HS-27A (cell line): ENCODE results near the gene N4BP3.

Source experiments
- DNase-seq: peaks from one replicate; pipeline ENCODE4 v3.0.0-alpha.2; 2012; ENCODE audit warnings: low read depth, missing footprints

Gene N4BP3

DNA sequence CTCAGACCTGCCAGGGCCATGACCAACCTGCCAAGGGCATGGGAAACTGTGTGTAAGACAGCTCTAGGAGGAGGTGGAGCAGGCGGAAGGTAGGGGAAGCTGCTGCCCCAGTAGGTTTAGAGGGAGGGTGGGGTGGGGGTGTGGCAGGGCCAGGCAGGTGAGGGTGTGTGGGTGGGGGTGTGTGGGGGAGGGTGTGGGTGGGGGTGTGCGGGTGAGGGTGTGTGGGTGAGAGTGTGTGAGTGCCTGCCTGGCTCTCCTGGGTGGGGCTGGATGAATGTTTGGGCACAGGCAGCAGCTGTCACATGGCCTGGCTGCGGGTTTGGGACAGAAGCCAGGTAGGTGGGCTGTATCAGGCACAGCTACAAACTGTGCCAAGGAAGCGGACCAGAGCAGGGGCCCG lies 8.8 kb upstream of the N4BP3 start:
- no peak for DNase-seq

DNA sequence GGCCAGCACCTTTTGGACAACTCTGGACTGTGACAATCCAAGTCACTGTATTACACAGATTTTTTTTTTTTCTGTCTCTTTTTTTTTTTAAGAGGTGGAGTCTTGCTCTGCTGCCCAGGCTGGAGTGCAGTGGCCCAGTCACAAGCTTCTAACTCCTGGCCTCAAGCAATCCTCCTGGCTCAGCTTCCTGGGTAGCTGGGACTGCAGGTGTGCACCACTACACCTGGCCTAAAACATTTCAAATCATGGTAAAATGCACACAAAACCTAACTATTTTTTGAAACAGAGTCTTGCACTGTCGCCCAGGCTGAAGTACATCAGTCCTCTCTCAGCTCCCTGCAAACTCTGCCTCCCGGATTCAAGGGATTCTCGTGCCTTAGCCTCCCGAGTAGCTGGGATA lies 7.2 kb upstream of the N4BP3 start:
- DNase-seq = no peak

DNA sequence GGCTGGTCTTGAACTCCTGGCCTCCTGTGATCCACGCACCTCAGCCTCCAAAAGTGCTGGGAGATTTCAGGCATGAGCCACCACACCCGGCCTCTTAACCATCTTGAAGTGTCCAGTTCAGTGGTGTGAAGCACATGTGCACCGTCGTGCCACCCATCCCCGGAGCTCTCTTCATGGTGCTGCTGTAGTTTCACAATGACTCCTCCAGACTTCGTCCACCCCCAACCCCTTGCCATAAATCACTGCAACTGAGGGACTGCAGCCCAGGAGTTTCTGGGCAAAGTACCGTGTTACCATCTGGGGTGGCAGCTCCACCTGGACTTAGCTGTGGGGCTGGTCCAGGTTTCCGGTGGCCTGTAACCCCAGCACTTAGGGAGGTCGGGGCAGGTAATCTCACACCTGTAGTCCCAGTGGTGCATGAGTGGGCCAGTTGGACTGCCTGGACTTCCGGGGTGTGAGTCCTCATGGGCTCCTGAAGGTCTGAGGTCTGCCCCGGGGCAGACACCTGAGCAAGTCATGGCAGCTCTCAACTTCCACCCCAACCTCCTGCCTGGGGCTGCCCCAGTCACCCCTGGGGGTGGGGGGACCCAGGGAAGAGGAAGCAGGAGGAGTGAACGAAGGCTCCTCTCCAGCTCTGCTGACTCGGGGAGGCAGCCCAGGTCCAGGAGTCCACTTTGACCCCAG lies 6.6 kb upstream of the N4BP3 start:
- no peak for DNase-seq

DNA sequence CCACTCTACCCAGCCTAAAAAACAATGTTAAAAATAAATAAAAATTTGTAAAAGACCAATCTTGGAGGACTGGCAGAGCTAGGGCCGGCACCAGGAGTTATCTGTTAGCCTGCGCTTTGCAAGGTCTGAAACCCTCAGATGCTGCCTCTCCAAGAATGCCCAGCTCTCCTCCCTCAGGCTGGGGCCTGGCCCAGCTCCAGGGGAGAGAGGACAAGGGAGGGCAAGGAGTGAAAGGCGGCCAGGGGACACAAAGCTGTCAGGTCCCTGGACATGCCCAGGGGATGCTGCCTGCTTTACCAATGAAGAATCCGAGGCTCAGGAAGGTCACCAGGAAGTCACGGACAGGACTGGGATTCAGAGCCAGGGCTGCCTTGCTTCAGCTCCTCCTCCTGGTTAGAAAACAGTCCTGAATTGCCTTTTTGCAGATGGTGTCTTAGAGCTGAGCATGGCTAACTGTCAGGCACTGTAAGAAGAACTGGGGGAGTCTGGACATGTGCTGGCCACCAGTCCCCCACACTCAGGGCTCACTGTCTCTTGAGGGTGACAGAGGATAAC lies 5.5 kb upstream of the N4BP3 start:
- no peak for DNase-seq

DNA sequence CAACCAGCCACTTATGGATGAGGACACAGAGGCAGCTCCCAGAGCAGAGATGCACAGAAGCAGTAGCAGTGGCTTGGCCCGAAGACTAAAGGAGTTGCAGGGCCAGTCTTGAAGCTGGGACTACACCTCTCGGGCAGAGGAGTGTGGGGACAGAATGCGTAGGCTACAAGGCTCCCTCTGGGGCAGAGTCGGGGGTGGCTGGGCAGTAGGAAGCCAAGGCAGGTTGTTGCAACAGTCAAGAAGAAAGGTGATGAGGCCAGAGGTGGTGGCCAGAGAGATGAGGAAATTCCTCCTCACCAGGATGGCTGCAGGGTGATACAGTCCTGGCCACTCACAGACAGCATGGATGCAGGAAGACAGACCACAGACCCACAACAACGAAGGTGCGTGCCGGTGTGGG lies 4.9 kb upstream of the N4BP3 start:
- DNase-seq = no peak

DNA sequence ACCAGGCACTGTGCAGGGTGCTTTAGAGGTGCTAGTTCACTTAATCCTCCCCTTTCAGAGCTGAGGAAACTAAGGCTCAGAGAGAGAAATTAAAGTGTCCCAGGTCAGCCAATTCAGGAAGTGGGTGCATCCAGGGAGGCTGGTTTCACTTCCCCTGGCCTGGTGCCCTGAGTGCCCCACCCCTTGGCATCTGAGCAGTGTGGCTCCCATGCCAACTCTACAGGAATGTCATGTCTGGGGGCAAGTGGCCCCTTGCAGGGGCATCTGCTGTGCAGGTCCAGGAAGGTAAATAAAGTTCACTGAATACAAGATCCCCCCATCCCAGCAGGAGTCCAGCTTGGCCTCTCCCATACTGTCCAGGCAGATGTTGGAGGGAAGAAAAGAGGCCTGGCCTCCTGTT lies 4.4 kb upstream of the N4BP3 start:
- DNase-seq = no peak

DNA sequence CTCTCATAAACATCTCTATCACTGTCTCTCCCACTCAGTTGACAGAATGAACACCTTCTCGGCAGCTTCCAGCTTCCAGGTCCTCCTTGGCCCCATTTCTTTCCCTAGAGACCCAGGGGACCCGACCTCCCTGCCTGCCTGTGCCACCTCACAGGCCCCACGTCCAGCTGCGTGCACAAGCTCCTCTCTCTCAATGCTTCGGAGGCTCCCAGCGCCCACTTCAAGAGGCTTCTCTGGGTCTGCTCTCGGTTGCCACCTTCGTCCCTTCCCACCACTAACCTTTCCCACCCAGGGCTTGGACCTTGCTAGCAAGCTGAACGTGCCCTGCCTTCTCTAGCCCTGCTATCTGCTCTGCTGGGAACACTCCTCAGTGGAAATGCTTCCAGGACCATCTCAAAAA lies 2.8 kb upstream of the N4BP3 start:
- no peak for DNase-seq

DNA sequence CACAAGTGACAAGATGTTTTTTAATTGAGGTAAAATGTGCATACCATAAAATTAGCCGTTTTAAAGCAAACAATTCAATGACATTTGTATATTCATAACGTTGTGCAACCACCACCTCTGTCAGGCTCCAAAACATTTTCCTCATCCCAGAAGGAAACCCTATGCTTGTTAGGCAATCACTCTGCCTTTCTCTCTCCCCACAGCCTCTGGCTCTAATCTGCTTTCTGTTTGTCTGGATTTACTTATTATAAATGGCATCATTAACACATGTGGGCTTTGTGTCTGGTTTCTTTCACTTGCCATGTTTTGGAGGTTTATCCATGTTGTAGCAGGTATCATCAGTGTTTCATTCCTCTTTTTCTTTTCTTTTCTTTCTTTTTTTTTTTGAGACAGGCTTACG lies 1.4 kb upstream of the N4BP3 start:
- DNase-seq = no peak

DNA sequence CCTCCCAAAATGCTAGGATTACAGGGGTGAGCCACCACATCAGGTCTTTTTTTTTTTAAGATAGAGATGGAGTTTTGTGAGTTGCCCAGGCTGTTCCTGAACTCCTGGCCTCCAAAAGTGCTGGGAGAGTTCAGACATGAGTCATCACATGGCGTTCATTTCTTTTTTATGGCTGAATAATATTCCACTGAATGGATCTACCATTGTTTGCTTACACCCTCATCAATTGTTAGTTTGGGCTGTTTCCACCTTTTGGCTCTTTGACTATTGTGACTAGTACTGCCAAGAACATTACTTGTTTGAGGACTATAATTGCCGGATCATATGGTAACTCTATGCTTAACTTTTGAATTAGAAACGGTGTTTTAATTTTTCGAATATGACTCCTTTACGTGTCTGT lies 787 bp upstream of the N4BP3 start:
- DNase-seq = no peak

DNA sequence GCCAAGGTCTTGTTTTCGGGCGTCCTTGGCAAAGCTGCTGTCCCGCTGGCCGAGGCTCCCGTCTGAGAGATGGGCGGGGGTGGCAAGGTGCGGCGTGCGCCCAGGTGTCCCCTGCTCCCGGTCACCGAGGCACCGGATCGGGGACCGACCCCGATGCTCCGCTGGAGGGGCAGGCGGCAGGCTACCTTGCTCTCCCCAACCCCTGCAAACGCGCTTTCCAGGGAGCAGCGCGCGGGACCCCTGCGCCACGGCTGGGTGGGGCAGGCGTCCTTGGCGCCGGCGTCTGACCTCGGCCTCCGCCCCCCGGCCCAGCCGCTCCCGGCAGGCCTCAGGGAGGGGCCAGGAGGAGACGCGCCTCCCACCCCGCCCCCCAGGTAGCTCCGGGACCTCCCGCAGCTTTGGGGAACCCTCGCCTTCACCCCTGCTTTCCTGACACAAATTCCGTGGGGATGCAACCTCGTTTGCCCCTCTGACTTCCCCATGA lies 551 bp downstream of the N4BP3 start:
- DNase-seq = no peak

DNA sequence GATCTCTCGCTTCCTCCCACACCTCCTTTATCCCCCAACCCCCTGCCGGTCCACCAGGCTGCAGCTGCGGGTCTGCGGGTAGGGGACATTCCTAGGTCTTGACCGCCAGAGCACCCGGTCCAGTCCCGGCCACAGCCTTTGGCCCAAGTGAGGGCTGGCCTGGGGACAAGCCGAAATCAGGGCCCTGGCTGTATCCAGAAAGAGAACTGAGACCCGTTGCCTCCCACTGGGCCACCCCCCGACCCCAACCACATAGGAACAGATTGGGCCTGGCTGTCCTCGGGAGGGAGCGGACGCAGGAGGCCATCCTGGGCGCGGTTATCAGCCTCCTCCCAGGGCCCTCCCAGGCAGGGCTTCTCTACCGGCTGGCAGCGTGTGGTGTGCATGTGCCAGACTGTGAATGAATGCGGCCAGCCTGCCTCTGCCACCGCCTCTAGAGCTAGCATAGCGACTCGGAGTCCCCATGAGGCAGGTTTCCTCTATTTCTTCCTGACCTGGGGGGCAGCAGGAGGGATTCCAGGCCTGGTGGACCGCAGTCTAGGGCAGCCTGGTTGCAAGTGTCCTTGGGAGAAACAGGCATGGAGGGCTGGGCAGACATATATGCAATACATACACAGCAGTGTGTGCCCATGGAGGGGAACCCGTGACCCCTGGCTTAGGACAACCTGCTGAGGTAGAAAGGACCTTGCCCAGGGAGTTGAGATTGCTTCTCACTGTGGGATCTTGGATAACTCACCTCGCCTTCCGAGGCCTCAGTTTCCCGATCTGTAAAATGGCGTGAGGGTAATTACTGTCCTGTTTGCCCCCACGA lies 1.2 kb downstream of the N4BP3 start:
- no peak for DNase-seq

DNA sequence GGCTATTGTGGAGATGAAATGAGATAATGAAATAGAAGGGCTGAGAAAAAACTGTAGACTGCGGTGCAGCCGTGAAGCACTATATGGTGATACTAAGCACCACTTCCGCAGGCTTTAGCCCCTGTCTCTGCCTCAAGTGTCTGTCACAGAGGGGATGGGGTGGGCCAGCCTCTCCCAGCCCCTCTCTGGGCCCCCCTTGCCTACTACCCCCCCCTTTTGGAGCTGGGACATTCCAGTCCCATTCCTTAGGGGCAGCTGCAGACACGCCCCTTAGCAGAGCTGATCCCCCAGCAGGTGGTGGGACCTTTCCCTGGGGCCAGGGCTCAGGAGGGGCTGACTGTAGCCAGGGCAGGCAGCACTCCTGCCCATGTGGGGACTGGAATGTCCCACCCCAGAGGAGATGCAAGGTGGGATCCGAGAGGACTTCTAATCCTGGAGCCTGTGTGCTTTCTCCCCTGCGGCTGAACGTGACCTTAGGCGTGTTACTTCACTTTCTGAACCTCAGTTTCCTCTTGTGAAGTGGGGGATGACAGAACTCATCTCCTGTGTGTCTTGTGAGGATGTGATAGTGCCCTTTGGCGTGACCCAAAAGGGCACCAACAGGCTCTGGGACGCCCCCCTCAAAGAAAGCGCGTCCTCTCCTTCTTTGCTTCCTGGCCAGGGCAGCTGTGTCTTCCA lies 1.9 kb downstream of the N4BP3 start:
- no peak for DNase-seq

DNA sequence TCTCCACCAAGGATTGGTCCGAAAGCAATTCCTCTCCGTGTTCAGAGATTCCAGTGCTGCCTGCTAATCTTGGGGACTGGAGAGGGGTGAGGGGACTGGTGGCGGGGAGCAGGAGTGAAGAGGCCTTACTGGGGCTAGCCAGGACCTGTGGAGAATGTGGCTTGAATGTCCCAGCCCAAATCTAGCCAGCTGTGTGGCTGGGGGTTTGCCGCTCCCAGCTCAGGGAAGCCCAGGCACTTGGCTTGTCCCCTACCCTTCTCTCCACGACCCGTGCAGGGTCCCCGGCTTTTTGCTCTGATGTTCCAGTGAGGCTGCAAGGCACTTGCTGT lies 2.4 kb downstream of the N4BP3 start:
- no peak for DNase-seq

DNA sequence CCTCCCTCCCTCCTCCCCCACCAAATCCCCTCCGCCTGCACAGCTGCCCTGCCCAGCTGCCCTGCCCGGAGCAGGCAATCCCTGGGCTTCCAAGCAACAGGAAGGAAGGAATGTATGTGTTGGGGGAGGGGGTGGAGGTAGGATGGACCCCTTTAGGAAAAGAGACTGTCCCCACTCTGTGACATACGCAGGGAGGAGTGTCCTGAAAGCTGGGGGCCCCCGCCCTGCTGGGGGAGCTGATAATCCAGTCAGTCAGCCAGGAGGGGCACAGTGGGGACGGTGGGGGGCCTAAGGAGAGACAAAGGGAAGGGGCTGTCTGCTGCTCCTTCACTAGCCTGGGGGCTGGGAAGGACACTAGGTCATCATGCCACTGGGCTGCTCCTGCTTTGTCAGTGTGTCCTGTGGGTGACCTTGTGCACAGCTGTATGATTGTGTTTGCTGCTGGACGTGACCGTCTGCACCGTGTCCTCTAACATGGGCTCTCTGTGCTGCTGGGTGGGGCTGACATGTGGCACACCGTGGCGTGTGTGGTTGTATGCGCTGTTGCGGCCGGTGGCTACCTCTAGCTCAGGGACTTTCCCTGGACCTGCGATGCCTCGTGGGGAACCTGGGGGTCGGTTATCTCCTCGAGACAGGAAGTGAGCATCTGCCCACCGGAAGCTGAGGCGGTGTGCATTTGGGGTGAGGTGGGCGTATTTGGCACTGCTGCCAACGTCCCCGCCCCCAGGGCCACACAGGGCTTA lies 3.0 kb downstream of the N4BP3 start:
- DNase-seq = no peak

DNA sequence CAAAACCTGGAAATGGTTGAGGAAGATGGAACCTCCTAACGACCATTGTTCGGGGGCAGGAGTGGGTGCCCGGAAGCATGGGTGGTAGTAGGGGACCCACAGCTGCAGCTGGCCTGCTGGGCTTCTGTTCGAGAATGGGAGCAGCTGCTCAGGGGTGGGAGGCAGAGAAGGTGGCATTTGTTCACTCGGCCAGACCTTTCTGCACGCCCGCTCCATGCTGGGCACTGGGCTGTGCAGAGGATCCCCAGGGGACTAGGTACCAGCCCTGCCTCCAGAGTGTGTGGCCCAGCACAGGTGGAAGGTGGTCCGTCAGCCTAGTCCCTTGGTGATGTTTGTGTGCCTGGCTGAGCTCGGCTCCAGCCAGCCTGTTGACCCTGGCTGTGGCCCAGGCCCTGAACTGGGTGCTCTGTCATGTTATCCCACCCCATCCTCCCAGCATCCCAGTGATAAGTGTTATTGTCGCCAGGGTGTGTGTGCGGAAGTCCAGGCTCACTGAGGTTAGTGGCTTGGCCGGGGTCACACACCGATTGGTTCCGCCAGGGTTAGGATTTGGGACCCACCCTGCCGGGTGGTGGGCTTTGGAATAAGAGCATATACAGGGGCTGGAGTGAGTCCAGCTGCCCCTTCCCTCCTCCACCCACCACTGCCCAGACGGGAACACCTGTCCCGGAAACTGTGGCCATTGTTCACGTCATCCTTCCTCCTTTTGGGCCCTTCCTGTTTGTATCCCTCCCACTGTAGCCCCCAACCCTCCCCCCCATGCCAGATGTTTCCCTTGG lies 4.8 kb downstream of the N4BP3 start:
- no peak for DNase-seq

DNA sequence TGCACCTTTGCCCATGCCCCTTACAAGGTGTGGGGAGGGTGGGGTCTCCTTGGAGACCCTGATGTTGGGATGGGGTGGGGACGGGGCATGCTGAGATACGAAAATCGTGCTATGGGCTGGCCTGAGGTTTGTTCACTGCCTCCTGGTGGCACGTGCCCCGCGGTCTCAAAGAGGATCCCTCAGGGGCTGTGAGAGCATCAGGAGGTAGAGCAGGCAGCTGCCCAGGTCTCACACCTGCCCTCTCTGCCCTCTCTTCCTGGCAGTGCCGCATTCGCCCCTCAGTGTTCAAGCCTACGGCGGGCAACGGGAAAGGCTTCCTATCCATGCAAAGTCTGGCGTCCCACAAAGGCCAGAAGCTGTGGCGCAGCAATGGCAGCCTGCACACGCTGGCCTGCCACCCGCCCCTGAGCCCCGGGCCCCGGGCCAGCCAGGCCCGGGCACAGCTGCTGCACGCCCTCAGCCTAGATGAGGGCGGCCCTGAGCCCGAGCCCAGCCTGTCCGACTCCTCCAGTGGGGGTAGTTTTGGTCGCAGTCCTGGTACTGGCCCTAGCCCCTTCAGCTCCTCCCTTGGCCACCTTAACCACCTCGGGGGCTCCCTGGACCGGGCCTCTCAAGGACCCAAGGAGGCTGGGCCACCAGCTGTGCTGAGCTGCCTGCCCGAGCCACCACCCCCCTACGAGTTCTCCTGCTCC lies 6.7 kb downstream of the N4BP3 start:
- DNase-seq = no peak

DNA sequence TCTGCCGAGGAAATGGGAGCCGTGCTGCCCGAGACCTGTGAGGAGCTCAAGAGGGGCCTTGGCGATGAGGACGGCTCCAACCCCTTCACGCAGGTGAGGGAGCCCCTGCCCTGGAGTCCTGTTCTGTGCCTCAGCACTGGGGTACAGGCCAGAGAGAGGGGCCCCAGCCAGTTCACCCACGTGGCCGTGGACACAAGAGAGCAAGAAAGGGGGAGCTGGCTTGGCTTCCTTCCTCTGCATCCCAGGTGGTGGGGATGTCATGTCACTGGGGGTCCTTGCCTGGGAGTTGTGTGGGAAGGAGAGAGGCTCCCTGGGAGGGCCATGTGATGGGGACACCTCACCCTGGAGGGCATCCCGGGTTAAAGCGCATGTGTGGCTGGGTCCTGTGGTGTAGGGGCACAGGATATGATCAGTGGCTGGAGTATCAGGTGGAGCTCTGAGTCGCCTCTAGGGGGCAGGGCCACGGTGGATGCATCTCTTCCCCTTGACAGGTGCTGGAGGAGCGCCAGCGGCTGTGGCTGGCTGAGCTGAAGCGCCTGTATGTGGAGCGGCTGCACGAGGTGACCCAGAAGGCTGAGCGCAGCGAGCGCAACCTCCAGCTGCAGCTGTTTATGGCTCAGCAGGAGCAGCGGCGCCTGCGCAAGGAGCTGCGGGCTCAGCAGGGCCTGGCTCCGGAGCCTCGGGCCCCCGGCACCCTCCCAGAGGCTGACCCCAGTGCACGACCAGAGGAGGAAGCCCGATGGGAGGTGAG lies 7.5 kb downstream of the N4BP3 start:
- no peak for DNase-seq

DNA sequence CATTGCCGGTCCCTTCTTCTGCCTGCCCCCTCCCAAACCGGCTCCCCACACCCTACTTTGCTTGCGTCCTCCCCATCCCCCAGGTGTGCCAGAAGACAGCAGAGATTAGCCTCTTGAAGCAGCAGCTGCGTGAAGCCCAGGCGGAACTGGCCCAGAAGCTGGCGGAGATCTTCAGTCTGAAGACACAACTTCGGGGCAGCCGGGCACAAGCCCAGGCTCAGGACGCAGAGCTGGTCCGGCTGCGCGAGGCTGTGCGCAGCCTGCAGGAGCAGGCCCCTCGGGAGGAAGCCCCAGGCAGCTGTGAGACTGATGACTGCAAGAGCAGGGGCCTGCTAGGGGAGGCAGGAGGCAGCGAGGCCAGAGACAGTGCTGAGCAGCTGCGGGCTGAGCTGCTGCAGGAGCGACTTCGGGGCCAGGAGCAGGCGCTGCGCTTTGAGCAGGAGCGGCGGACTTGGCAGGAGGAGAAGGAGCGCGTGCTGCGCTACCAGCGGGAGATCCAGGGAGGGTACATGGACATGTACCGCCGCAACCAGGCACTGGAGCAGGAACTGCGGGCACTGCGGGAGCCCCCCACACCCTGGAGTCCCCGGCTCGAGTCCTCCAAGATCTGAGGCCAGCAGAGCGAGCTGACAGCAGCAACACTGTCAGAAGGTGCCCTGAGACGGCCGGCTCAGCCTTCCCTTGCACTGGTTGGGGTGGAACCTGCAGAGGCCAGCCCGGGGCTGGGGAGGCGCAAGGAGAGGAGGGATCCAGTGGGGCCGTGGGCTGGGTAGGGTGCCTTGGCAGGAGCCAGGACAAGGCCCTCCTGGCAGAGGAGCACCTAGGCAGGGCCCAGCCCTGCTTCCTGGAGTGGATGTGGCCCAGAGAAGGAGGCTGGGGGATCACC lies 8.3 kb downstream of the N4BP3 start:
- DNase-seq = no peak

DNA sequence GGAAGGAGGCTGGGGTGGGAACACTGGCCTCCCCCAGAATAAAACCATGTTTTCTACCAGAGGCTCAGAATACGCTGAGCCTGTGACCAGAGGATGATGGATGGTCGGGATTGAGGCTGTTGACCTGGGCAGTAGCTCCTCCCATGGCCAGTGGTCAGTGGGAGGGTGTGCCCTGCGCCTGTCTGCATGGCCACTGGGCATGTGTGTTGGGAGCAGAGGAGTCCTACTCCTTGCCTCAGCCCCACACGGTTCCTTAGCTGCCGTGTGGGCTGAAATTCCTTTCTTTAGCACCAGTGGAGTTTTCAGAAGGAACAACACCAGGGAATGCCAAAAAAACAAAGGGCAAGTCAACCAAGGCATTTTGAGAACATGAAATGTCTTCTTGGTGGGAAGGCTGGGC lies 9.0 kb downstream of the N4BP3 start:
- no peak for DNase-seq
